ENCODE data around the gene PTPMT1.

The PTPMT1 gene

DNA sequence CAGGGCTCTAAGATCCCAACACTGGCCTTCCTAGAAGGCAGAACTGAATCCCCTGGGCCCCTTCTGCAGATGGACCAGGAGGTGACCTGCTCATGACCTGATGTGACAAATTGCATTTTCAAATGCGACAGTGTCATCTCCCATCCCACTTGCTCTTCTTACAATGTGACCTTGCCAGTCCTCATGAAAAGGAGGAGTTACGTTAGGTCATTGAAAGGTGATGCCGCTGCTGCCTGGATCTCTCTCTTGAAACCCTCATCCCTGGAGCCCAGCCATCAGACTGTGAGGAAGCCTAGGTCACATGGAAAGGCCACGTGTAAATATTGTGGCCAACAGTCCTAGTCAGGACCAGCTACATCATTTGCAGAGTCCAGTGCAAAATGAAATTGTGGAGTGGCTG lies 34.5 kb downstream of the PTPMT1 start:
- no peaks in the 10 kb centered on the region for H4K20me1 ChIP-seq (ENCODE audit: insufficient read depth, low read length)
- TF ChIP-seq EZH2 (optimal IDR thresholded peaks at IDR 0.05; ENCODE audit: low read depth, low read length): no peak
- TF ChIP-seq, protein P1, sequence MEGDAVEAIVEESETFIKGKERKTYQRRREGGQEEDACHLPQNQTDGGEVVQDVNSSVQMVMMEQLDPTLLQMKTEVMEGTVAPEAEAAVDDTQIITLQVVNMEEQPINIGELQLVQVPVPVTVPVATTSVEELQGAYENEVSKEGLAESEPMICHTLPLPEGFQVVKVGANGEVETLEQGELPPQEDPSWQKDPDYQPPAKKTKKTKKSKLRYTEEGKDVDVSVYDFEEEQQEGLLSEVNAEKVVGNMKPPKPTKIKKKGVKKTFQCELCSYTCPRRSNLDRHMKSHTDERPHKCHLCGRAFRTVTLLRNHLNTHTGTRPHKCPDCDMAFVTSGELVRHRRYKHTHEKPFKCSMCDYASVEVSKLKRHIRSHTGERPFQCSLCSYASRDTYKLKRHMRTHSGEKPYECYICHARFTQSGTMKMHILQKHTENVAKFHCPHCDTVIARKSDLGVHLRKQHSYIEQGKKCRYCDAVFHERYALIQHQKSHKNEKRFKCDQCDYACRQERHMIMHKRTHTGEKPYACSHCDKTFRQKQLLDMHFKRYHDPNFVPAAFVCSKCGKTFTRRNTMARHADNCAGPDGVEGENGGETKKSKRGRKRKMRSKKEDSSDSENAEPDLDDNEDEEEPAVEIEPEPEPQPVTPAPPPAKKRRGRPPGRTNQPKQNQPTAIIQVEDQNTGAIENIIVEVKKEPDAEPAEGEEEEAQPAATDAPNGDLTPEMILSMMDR (IDR thresholded peaks at IDR 0.05; ENCODE audit: low read length): no peak
- no peak for TF ChIP-seq EZH2phosphoT487 (IDR thresholded peaks at IDR 0.05; ENCODE audit: low read length)
- no peaks in the 10 kb centered on the region for H3K79me2 ChIP-seq (ENCODE audit: low read length)
- no peaks in the 10 kb centered on the region for H3K9me2 ChIP-seq (replicated peaks; ENCODE audit: insufficient read depth, low read length)
- no peaks in the 10 kb centered on the region for H3K9me3 ChIP-seq (replicated peaks; ENCODE audit: insufficient read depth, low read length)
- no peaks in the 10 kb centered on the region for H3K27me3 ChIP-seq (replicated peaks; ENCODE audit: insufficient read depth, low read length)
- H3K4me2 ChIP-seq (ENCODE audit: low read depth, low read length): no peak overlapping the region
- no peak overlapping the region for H3K9ac ChIP-seq (ENCODE audit: low read length)
- H3K27ac ChIP-seq (ENCODE audit: low read length): no peak overlapping the region
- H3K4me1 ChIP-seq (ENCODE audit: low read length): no peaks in the 10 kb centered on the region
- H3K36me3 ChIP-seq (replicated peaks; ENCODE audit: insufficient read depth, low read length): no peaks in the 10 kb centered on the region
- no peak for DNase-seq
- H2AFZ ChIP-seq (ENCODE audit: low read length): no peak overlapping the region
- H3F3A ChIP-seq (ENCODE audit: insufficient read depth, low read length): no peaks in the 10 kb centered on the region
- no peak overlapping the region for H3K4me3 ChIP-seq (ENCODE audit: low read length)

DNA sequence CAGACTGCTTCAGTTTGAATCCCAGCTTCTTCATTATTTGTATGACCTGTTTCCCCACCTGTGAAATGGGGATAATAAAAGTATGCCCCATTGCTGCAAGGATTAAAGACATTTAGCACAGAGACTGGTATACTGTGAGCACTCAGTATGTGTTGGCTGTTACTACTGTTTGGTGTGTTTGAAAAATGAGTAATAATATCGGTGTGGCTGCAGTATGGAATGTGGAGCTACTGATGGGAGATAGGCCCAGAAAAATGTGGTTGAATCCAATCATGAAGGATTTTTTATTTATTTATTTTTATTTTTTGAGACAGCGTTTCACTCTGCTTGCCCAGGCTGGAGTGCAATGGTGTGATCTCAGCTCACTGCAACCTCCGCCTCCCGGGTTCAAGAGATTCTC lies 37.9 kb downstream of the PTPMT1 start:
- no peak for TF ChIP-seq EZH2 (optimal IDR thresholded peaks at IDR 0.05; ENCODE audit: low read depth, low read length)
- H3K9ac ChIP-seq (ENCODE audit: low read length): no peak overlapping the region
- no peaks in the 10 kb centered on the region for H3K79me2 ChIP-seq (ENCODE audit: low read length)
- no peak overlapping the region for H2AFZ ChIP-seq (ENCODE audit: low read length)
- H4K20me1 ChIP-seq (ENCODE audit: insufficient read depth, low read length): no peaks in the 10 kb centered on the region
- DNase-seq: no peak
- no peaks in the 10 kb centered on the region for H3K9me2 ChIP-seq (replicated peaks; ENCODE audit: insufficient read depth, low read length)
- H3K36me3 ChIP-seq (replicated peaks; ENCODE audit: insufficient read depth, low read length): no peaks in the 10 kb centered on the region
- no peak overlapping the region for H3K27ac ChIP-seq (ENCODE audit: low read length)
- no peaks in the 10 kb centered on the region for H3K9me3 ChIP-seq (replicated peaks; ENCODE audit: insufficient read depth, low read length)
- H3F3A ChIP-seq (ENCODE audit: insufficient read depth, low read length): no peaks in the 10 kb centered on the region
- no peaks in the 10 kb centered on the region for H3K4me1 ChIP-seq (ENCODE audit: low read length)
- H3K4me2 ChIP-seq (ENCODE audit: low read depth, low read length): no peak overlapping the region
- H3K27me3 ChIP-seq (replicated peaks; ENCODE audit: insufficient read depth, low read length): no peaks in the 10 kb centered on the region
- H3K4me3 ChIP-seq (ENCODE audit: low read length): no peak overlapping the region

DNA sequence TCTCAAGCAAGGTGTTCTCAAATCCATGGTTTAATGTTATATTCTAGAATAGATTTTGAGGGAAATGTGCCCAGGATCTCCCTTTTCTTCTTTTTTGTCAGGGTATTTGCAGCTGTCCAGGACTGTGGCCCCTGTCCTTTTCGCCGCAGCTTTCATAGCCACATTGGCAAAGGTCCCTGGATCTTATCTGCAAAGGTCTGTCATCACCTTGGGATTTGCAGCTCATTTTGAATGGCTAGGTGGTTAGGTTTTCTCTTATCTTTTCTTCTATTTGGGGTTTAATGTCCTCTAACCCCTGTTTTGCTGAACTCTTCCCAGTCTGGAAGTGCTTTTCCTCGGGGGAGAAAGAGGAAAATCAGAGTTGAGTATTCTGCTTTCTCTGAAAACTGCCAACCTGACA lies 40.5 kb downstream of the PTPMT1 start:
- TF ChIP-seq, protein P1 (IDR thresholded peaks at IDR 0.05; ENCODE audit: low read length): no peak
- TF ChIP-seq EZH2phosphoT487 (IDR thresholded peaks at IDR 0.05; ENCODE audit: low read length) (no peak), EZH2 (optimal IDR thresholded peaks at IDR 0.05; ENCODE audit: low read depth, low read length) (no peak)

DNA sequence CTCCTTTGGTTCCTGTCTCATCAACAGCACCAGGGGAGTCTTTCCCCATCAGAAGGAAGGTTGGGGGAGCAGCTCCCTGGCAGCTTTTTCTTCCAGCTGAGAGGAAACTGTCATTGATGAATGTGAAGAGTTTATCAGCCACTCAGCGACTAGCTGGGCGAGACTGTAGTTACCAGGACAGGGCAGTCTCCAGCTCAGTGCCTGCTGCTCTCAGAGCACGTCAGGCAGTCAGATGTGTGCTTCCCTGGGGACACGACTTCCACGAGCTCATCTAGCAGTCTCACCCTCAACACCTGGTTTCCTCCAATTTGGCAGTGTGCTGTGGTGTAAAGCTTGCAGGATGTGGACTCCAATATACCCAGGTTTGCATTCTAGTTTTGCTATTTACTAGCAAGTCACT lies 41.3 kb downstream of the PTPMT1 start:
- H3K9ac ChIP-seq (ENCODE audit: low read length): no peak overlapping the region
- no peak for DNase-seq
- no peaks in the 10 kb centered on the region for H3K27me3 ChIP-seq (replicated peaks; ENCODE audit: insufficient read depth, low read length)
- H3K4me2 ChIP-seq (ENCODE audit: low read depth, low read length): no peak overlapping the region
- H3K9me2 ChIP-seq (replicated peaks; ENCODE audit: insufficient read depth, low read length): no peaks in the 10 kb centered on the region
- H3K4me3 ChIP-seq (ENCODE audit: low read length): no peak overlapping the region
- TF ChIP-seq, protein P1 (IDR thresholded peaks at IDR 0.05; ENCODE audit: low read length): no peak
- TF ChIP-seq EZH2 (optimal IDR thresholded peaks at IDR 0.05; ENCODE audit: low read depth, low read length) (no peak), EZH2phosphoT487 (IDR thresholded peaks at IDR 0.05; ENCODE audit: low read length) (no peak)
- no peak overlapping the region for H3K27ac ChIP-seq (ENCODE audit: low read length)
- no peaks in the 10 kb centered on the region for H3K36me3 ChIP-seq (replicated peaks; ENCODE audit: insufficient read depth, low read length)
- H3K79me2 ChIP-seq (ENCODE audit: low read length): no peaks in the 10 kb centered on the region
- no peaks in the 10 kb centered on the region for H3K9me3 ChIP-seq (replicated peaks; ENCODE audit: insufficient read depth, low read length)
- 0 out of 2 replicates have a peak, but pooled peaks cover 3% of the 10 kb centered on the region for H3F3A ChIP-seq (ENCODE audit: insufficient read depth, low read length)
- peaks cover 9% of the 10 kb centered on the region for H3K4me1 ChIP-seq (ENCODE audit: low read length)
- H2AFZ ChIP-seq (ENCODE audit: low read length): no peak overlapping the region
- no peaks in the 10 kb centered on the region for H4K20me1 ChIP-seq (ENCODE audit: insufficient read depth, low read length)

More for the DNA sequence above, 40.5 kb downstream of the PTPMT1 start:
- H3K9ac ChIP-seq (ENCODE audit: low read length): no peak overlapping the region
- H3K4me1 ChIP-seq (ENCODE audit: low read length): peaks cover 2% of the 10 kb centered on the region; the same call in 1 of the 2 replicates
- no peaks in the 10 kb centered on the region for H3K9me2 ChIP-seq (replicated peaks; ENCODE audit: insufficient read depth, low read length)
- no peaks in the 10 kb centered on the region for H3K36me3 ChIP-seq (replicated peaks; ENCODE audit: insufficient read depth, low read length)
- no peaks in the 10 kb centered on the region for H3K79me2 ChIP-seq (ENCODE audit: low read length)
- no peak overlapping the region for H3K4me2 ChIP-seq (ENCODE audit: low read depth, low read length)
- H2AFZ ChIP-seq (ENCODE audit: low read length): no peak overlapping the region
- no peak for DNase-seq
- H3K9me3 ChIP-seq (replicated peaks; ENCODE audit: insufficient read depth, low read length): no peaks in the 10 kb centered on the region
- no peak overlapping the region for H3K27ac ChIP-seq (ENCODE audit: low read length)
- H3K27me3 ChIP-seq (replicated peaks; ENCODE audit: insufficient read depth, low read length): no peaks in the 10 kb centered on the region
- H3F3A ChIP-seq (ENCODE audit: insufficient read depth, low read length): no peaks in the 10 kb centered on the region
- H3K4me3 ChIP-seq (ENCODE audit: low read length): no peak overlapping the region
- no peaks in the 10 kb centered on the region for H4K20me1 ChIP-seq (ENCODE audit: insufficient read depth, low read length)
